Liver (tissue), 9 donors: ENCODE data around the gene POU2F3. TPM values are rescaled to one million over a fixed set of nuclear protein-coding genes. Genes with fewer than 3 reads are reported as not detected.

ENCODE experiments used
- DNase-seq: peaks from one replicate; pipeline ENCODE4 v3.0.0-alpha.2; 2017; ENCODE audit warnings: low spot score
- H3K27ac ChIP-seq, 2 donors: one replicate each; pipeline ENCODE4 v1.7.0; 2013; ENCODE audit warnings: inconsistent platforms in 2 of 2, low read length in 2 of 2, control low read depth in 1 of 2, low read depth in 1 of 2, mild to moderate bottlenecking in 1 of 2
- H3K27me3 ChIP-seq, 4 donors: one replicate each; pipeline versions ENCODE4 v1.6.1 to v1.7.0; 2013; ENCODE audit warnings: low read length in 3 of 4, inconsistent platforms in 1 of 4, mild to moderate bottlenecking in 1 of 4, moderate library complexity in 1 of 4; ENCODE audit not compliant: control insufficient read depth in 4 of 4, insufficient read depth in 4 of 4
- H3K36me3 ChIP-seq, 4 donors: one replicate each; pipeline versions ENCODE4 v1.6.1 to v1.7.0; 2013; ENCODE audit warnings: low read length in 3 of 4, mild to moderate bottlenecking in 3 of 4, low read depth in 1 of 4, moderate library complexity in 1 of 4; ENCODE audit not compliant: control insufficient read depth in 4 of 4, insufficient read depth in 3 of 4
- H3K4me1 ChIP-seq, 4 donors: one replicate each; pipeline versions ENCODE4 v1.6.1 to v1.7.0; 2013; ENCODE audit warnings: low read length in 3 of 4, mild to moderate bottlenecking in 3 of 4, moderate library complexity in 1 of 4; ENCODE audit not compliant: control insufficient read depth in 4 of 4, insufficient read depth in 4 of 4
- H3K4me3 ChIP-seq, 3 donors: one replicate each; pipeline versions ENCODE4 v1.6.1 to v1.7.0; 2013; ENCODE audit warnings: low read length in 3 of 3, control low read depth in 1 of 3, low read depth in 1 of 3, mild to moderate bottlenecking in 1 of 3
- H3K9ac ChIP-seq, 2 donors: one replicate each; pipeline ENCODE4 v1.7.0; 2013; ENCODE audit warnings: low read length in 2 of 2, mild to moderate bottlenecking in 2 of 2, moderate library complexity in 2 of 2, control low read depth in 1 of 2, low read depth in 1 of 2
- H3K9me3 ChIP-seq, 4 donors: one replicate each; pipeline versions ENCODE4 v1.6.1 to v1.7.0; 2013; ENCODE audit warnings: low read length in 3 of 4; ENCODE audit not compliant: control insufficient read depth in 4 of 4
- ATF3 ChIP-seq: IDR thresholded peaks from 2 replicates; pipeline ENCODE4 v1.6.1; 2016; ENCODE audit warnings: antibody characterized with exemption
- CTCF ChIP-seq: fragments of 150-350 bp; IDR thresholded peaks from 2 replicates; pipeline ENCODE4 v1.5.1; 2017; ENCODE audit warnings: improper control_type of control experiment, low read depth, low read length; ENCODE audit not compliant: missing input control
- EGR1 ChIP-seq, 2 donors: IDR thresholded peaks; 2 replicates each; pipeline ENCODE4 v1.6.1; 2016 to 2018; ENCODE audit warnings: antibody characterized with exemption in 2 of 2, low read depth in 2 of 2
- FOXA1 ChIP-seq: IDR thresholded peaks from 2 replicates; pipeline ENCODE4 v1.6.1; 2016; ENCODE audit warnings: antibody characterized with exemption
- FOXA2 ChIP-seq: IDR thresholded peaks from 2 replicates; pipeline ENCODE4 v1.6.1; 2016; ENCODE audit warnings: antibody characterized with exemption
- GABPA ChIP-seq, 2 donors: IDR thresholded peaks in 1 of 2; conservative IDR thresholded peaks in 1 of 2; 2 replicates each; pipeline ENCODE4 v1.6.1; 2016; ENCODE audit warnings: antibody characterized with exemption in 2 of 2, mild to moderate bottlenecking in 1 of 2, moderate library complexity in 1 of 2
- HNF4A ChIP-seq, 2 donors: conservative IDR thresholded peaks; 2 replicates each; pipeline ENCODE4 v1.6.1; 2016; ENCODE audit warnings: antibody characterized with exemption in 2 of 2, mild to moderate bottlenecking in 2 of 2
- HNF4G ChIP-seq: IDR thresholded peaks from 2 replicates; pipeline ENCODE4 v1.6.1; 2016; ENCODE audit warnings: antibody characterized with exemption
- JUND ChIP-seq, 2 donors: IDR thresholded peaks; 2 replicates each; pipeline ENCODE4 v1.6.1; 2016; ENCODE audit warnings: antibody characterized with exemption in 2 of 2
- NR2F2 ChIP-seq: IDR thresholded peaks from 2 replicates; pipeline ENCODE4 v1.6.1; 2016; ENCODE audit warnings: antibody characterized with exemption
- RAD21 ChIP-seq, 2 donors: IDR thresholded peaks; 2 replicates each; pipeline ENCODE4 v1.6.1; 2016; ENCODE audit warnings: antibody characterized with exemption in 2 of 2, mild to moderate bottlenecking in 2 of 2
- REST ChIP-seq: IDR thresholded peaks from 2 replicates; pipeline ENCODE4 v1.6.1; 2016; ENCODE audit warnings: antibody characterized with exemption, mild to moderate bottlenecking
- RXRA ChIP-seq, 2 donors: IDR thresholded peaks; 2 replicates each; pipeline ENCODE4 v1.6.1; 2017 to 2018; ENCODE audit warnings: antibody characterized with exemption in 2 of 2, mild to moderate bottlenecking in 1 of 2
- SP1 ChIP-seq: IDR thresholded peaks from 2 replicates; pipeline ENCODE4 v1.6.1; 2018; ENCODE audit warnings: antibody characterized with exemption, mild to moderate bottlenecking
- TAF1 ChIP-seq: conservative IDR thresholded peaks from 2 replicates; pipeline ENCODE4 v1.6.1; 2016; ENCODE audit warnings: antibody characterized with exemption, mild to moderate bottlenecking
- YY1 ChIP-seq: IDR thresholded peaks from 2 replicates; pipeline ENCODE4 v1.6.1; 2016; ENCODE audit warnings: antibody characterized with exemption, mild to moderate bottlenecking
- WGBS: extraction: QIAGEN DNeasy Blood & Tissue Kit; methylation state at CpG from one replicate; pipeline ENCODE4 v1.1.7; 2013; 5-methylcytosine and 5-hydroxymethylcytosine counted together
- polyA plus RNA-seq, 2 donors: library from polyadenylated mRNA; stranded (reverse) in 1 of 2; unstranded in 1 of 2; fragments of 200-250 nt in 1 of 2; fragments of >200 nt in 1 of 2; fragmentation: Nextera tagmentation in 1 of 2; extraction: Ambion mirVana in 1 of 2; gene quantifications; one replicate each; pipeline versions ENCODE4 v1.2.1 to v1.2.3, GENCODE V29; 2013 to 2015
- total RNA-seq, 2 donors: library from RNA; depleted of rRNA; stranded (reverse); fragments of >200 nt; gene quantifications; one replicate each; pipeline ENCODE4 v1.2.3, GENCODE V29; 2014
- TF ChIP-seq, protein P1 (sequence below): IDR thresholded peaks from 2 replicates; pipeline ENCODE4 v1.6.1; 2016; ENCODE audit warnings: antibody characterized with exemption
- TF ChIP-seq, protein P2 (sequence below): IDR thresholded peaks from 2 replicates; pipeline ENCODE4 v1.6.1; 2016; ENCODE audit warnings: antibody characterized with exemption
- donor health status: healthy.
- donor health status: healthy.
- donor health status: healthy.
- donor health status: healthy.
- donor health status: healthy.

The POU2F3 gene
- total and polyA plus RNA-seq, 4 donors: not detected

DNA sequence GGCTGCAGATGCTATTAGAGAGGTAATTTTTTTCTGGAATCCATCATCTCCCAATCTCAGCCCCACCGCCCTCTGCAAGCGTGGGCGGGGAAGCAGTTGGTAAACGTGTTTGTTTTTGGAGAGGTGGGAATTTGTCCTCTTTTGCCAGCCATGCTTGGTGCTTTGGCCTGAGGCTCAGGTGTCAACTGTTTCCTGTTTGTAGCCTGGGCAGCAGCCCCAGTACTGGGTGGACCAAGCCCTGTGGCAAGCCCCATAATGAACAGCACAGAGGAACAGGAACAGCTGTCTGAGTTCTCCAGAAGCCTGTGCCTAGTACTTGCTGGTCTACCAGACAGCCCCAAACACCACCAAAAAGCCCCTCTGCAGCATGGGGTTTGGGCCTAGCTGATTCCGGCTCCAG is 39.6 kb downstream of the POU2F3 start:
- no peaks in the 10 kb centered on the region for H3K36me3 ChIP-seq
- no peaks in the 10 kb centered on the region for H3K27me3 ChIP-seq
- WGBS: 87% methylated on average over 5 of the region's 5 CpGs
- no peak for DNase-seq
- no peaks in the 10 kb centered on the region for H3K9me3 ChIP-seq
- no peaks in the 10 kb centered on the region for H3K4me1 ChIP-seq
- H3K4me3 ChIP-seq: no peak overlapping the region
- H3K27ac ChIP-seq: no peak overlapping the region
- TF ChIP-seq, protein P1, sequence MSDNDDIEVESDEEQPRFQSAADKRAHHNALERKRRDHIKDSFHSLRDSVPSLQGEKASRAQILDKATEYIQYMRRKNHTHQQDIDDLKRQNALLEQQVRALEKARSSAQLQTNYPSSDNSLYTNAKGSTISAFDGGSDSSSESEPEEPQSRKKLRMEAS: no peak
- TF ChIP-seq RAD21 (IDR thresholded peaks at IDR 0.05) (no peak), TAF1 (no peak), JUND (IDR thresholded peaks at IDR 0.05) (no peak), HNF4G (no peak), CTCF (no peak), FOXA2 (no peak), HNF4A (conservative IDR thresholded peaks at IDR 0.05) (no peak), FOXA1 (no peak), EGR1 (IDR thresholded peaks at IDR 0.05; ENCODE audit: low read depth in 2 of 2) (no peak), REST (no peak), SP1 (no peak)
- TF ChIP-seq, protein P2, sequence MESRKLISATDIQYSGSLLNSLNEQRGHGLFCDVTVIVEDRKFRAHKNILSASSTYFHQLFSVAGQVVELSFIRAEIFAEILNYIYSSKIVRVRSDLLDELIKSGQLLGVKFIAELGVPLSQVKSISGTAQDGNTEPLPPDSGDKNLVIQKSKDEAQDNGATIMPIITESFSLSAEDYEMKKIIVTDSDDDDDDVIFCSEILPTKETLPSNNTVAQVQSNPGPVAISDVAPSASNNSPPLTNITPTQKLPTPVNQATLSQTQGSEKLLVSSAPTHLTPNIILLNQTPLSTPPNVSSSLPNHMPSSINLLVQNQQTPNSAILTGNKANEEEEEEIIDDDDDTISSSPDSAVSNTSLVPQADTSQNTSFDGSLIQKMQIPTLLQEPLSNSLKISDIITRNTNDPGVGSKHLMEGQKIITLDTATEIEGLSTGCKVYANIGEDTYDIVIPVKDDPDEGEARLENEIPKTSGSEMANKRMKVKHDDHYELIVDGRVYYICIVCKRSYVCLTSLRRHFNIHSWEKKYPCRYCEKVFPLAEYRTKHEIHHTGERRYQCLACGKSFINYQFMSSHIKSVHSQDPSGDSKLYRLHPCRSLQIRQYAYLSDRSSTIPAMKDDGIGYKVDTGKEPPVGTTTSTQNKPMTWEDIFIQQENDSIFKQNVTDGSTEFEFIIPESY: no peak
- no peak overlapping the region for H3K9ac ChIP-seq

- Histone ChIP-seq H3K27ac (no peak overlapping the region), H3K9me3 (no peaks in the 10 kb centered on the region), H3K4me1 (no peaks in the 10 kb centered on the region), H3K27me3 (no peaks in the 10 kb centered on the region), H3K4me3 (no peak overlapping the region), H3K9ac (no peak overlapping the region), H3K36me3 (no peaks in the 10 kb centered on the region)
- no peak for TF ChIP-seq GABPA (IDR thresholded peaks at IDR 0.05 in 1 of 2, conservative IDR thresholded peaks at IDR 0.05 in 1 of 2)
- TF ChIP-seq HNF4A (conservative IDR thresholded peaks at IDR 0.05): no peak
- TF ChIP-seq CTCF: no peak
- TF ChIP-seq HNF4G: no peak
- TF ChIP-seq RAD21 (IDR thresholded peaks at IDR 0.05): no peak
- no peak for TF ChIP-seq JUND (IDR thresholded peaks at IDR 0.05)
- no peak for TF ChIP-seq RXRA (IDR thresholded peaks at IDR 0.05)
- no peak for TF ChIP-seq TAF1
- TF ChIP-seq REST: no peak
- no peak for TF ChIP-seq ATF3
- no peak for TF ChIP-seq YY1
- TF ChIP-seq EGR1 (IDR thresholded peaks at IDR 0.05; ENCODE audit: low read depth in 2 of 2): no peak
- TF ChIP-seq NR2F2: no peak
- TF ChIP-seq FOXA2: no peak
- no peak for TF ChIP-seq FOXA1
- TF ChIP-seq SP1: no peak
- WGBS: 79% methylated on average over 5 of the region's 5 CpGs
- no peak for DNase-seq
Measured at GRCh38 chr11:120280600-120281051, 40.7 kb downstream of the POU2F3 start.
